CD4-positive, alpha-beta T cell treated with Interferon alpha-2 for 1 hour (primary cell): ENCODE measurements around the gene SLC49A3.
"Not testable (repeated sequence)": the region's sequence is repeated elsewhere in the genome, so short reads cannot be mapped to it uniquely, and the experiment has no call there.

Experiments used
- DNase-seq, 2 donors: peaks; one replicate each; pipeline ENCODE4 v3.0.0-alpha.2; 2020 to 2022

The SLC49A3 gene

GRCh38 chr4:680091-680490 lies 8.9 kb downstream of the SLC49A3 start:
- no peak for DNase-seq

GRCh38 chr4:679629-680028 lies 9.3 kb downstream of the SLC49A3 start:
- no peak for DNase-seq

GRCh38 chr4:679104-679481 lies 9.9 kb downstream of the SLC49A3 start:
- DNase-seq, result no peak

GRCh38 chr4:678331-679103 lies 10.4 kb downstream of the SLC49A3 start:
- DNase-seq, result no peak

- peak in 1 of 2 donors; percentile 45 for DNase-seq
Measured at GRCh38 chr4:677431-678293, 11.3 kb downstream of the SLC49A3 start.

- no peak for DNase-seq
Measured at GRCh38 chr4:676871-677235, 12.1 kb downstream of the SLC49A3 start.

- no peak for DNase-seq
Measured at GRCh38 chr4:675980-676870, 12.7 kb downstream of the SLC49A3 start.

GRCh38 chr4:675036-675882 lies 13.7 kb downstream of the SLC49A3 start:
- DNase-seq, result no peak

GRCh38 chr4:674172-675035 lies 14.5 kb downstream of the SLC49A3 start, which contains the start of the genes ATP5ME and MYL5:
ATP5ME (minus strand) TSS chr4:674276; CDS start chr4:674247, 29 bp downstream.
MYL5 (plus strand) TSS chr4:674542; CDS start chr4:678027, 3,485 bp downstream.
- DNase-seq, result peak; percentile 97 to 98

GRCh38 chr4:673349-674091 lies 15.4 kb downstream of the SLC49A3 start:
- no peak for DNase-seq

- DNase-seq, result no peak
Measured at GRCh38 chr4:671769-672168, 17.2 kb downstream of the SLC49A3 start.

- DNase-seq, result not testable (repeated sequence)
Measured at GRCh38 chr4:669806-670559, 19.0 kb downstream of the SLC49A3 start.

GRCh38 chr4:668219-668618 lies 20.7 kb downstream of the SLC49A3 start:
- not testable (repeated sequence) for DNase-seq

GRCh38 chr4:667545-667925 lies 21.4 kb downstream of the SLC49A3 start:
- no peak for DNase-seq

GRCh38 chr4:666822-667544 lies 22.0 kb downstream of the SLC49A3 start:
- DNase-seq, result no peak

- no peak for DNase-seq
Measured at GRCh38 chr4:666436-666810, 22.5 kb downstream of the SLC49A3 start.

- no peak for DNase-seq
Measured at GRCh38 chr4:665751-666435, 23.1 kb downstream of the SLC49A3 start.

GRCh38 chr4:665381-665750 lies 23.6 kb downstream of the SLC49A3 start:
- DNase-seq, result no peak
